G401 (cell line): ENCODE measurements around the gene SNRPN. TPM values are rescaled to one million over a fixed set of nuclear protein-coding genes. Genes with fewer than 3 reads are reported as not detected.
A peak's percentile ranks its signal among the peaks of the same experiment; 100 is the strongest.
"Not testable (repeated sequence)": the region's sequence is repeated elsewhere in the genome, so short reads cannot be mapped to it uniquely, and the experiment has no call there.

Experiments
- DNase-seq: peaks from one replicate; pipeline ENCODE4 v3.0.0-alpha.2; 2015; ENCODE audit warnings: low spot score
- in situ Hi-C: cut with HindIII; loops from 2 replicates; pipeline ENCODE4 v1.10.0; 2016; ENCODE audit warnings: low sequenced_read_pairs, mixed read lengths
- total RNA-seq: library from RNA; depleted of rRNA; stranded (reverse); fragments of >200 nt; shearing (Covaris generic); gene quantifications from 2 replicates; pipeline ENCODE4 v1.2.3, GENCODE V29; 2014; rRNA removed

The SNRPN gene
- total RNA-seq, 1 experiment from 2014 or later: 207 TPM

DNA sequence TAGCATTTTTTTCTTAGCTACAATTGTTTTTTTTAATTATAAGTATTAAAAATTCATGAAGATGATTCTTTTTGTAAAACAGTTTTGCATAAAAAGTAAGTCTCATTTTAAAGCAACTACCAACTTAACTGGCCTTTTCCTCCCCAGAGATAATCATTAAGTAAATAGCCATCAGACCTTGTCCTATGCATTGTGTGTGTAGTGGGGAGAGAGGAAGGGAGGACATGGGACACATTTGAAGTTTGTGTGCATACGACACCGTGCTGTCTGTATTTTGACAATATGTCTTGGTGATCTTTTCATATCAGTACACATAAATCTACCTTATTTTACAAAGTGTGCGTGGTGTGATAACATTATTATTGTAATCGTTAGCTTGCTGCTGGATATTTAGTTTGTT is 8.1 kb downstream of the SNRPN start:
- DNase-seq: no peak
- in situ Hi-C loops: no loop called here

DNA sequence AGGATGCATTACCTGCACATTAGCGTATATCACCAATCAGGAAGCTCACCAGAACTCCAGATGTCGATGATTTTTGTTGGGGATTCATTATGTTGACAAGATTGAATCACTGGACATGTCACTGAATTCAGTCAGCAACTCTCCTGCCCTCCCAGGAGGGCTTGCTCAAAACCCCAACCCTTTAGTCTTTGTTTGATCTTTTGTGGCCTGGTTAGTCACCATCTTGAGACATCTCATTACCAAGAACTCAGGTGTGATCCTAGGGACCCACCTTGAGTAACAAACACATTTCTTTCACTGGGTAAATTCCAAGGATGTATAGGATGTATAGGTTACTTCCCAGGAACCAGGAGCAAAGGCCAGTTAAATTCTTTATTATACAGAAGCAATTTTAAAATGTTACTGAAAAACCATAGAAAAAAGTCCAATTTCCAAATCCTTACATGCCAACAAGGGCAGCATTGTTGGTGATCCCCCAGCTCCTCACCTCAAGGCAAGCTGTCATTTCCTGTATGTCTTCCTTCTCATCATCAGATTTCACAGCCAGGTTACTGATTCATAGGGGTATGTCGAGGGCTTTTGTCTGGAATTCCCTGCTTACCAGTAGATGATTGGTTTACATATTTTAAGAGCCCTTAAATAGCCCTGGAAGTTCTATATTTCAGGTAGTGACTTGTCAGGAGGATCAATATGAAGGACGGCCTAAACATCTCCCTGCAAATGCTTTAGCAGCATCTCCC is 11.7 kb downstream of the SNRPN start:
- in situ Hi-C loops: no loop called here

DNA sequence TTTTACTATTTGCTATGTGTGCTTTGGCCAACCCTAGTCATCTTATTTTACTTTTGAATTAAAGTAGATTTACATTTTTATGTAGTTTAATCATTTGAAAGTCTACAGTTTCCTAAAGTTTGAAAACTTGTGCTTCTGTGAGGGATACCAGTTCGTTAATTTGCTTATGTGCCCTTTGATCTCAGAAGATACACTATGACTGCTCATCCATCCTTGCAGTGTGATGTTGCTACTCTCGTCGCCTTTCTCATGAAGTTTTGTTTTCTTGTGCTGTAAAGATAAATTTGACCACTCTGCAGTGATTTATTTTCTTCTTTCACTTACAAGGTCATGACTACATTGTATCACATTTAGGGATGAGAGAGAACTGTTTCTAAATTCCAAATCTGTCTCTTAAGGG is 16.3 kb downstream of the SNRPN start:
- DNase-seq: no peak
- in situ Hi-C loops: no loop called here

More for the DNA sequence above, 11.7 kb downstream of the SNRPN start:
- no peak for DNase-seq

DNA sequence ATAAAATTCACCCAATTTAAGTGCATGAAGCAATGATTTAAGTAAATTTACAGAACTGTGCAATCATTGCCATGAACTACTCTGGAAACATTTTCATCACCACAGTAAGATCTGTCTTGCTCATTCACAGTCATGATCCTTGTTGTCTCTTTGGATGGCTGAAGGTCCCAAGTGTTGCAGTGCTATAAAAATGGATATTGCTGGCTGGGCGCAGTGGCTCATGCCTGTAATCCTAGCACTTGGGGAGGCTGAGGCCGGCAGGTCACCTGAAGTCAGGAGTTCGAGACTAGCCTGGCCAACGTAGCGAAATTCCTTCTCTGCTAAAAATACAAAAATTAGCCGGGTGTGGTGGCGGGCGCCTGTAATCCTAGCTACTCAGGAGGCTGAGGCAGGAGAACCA is 17.0 kb downstream of the SNRPN start:
- in situ Hi-C loops: no loop called here
- no peak for DNase-seq

DNA sequence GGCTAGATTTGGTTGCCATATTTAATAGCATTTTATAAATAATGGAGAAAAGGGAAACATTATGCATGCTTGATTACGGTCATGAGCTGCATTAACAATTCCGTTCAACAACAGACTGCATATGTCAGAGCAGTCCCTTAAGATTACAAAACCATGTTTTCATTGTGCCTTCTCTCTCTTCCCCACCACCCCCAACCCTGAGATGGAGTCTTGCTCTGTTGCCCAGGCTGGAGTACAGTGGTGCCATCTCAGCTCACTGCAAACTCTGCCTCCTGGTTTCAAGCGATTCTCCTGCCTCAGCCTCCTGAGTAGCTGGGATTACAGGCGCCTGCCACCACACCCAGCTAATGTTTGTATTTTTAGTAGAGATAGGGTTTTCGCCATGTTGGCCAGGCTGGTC is 17.9 kb downstream of the SNRPN start:
- in situ Hi-C loops: not testable (repeated sequence)

DNA sequence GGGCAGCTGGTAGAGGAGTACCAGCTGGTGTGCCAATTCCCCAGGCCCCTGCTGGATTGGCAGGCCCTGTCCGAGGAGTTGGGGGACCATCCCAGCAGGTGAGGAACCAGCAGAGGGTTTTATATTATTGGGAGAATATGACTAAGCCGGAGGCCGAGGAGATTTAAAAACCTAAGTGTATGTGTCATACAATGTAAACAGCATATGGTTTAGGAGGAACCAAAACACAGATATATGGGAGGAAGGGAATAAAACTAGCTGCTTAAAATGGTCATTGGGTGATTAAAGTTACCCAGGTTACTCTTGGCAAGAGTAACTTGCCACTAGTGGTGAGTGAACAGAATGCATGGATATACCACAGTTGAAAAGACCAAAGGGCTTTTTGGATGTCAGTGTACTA is 22.1 kb downstream of the SNRPN start:
- in situ Hi-C loops: no loop called here
- no peak for DNase-seq

More for the DNA sequence above, 17.9 kb downstream of the SNRPN start:
- DNase-seq: not testable (repeated sequence)

DNA sequence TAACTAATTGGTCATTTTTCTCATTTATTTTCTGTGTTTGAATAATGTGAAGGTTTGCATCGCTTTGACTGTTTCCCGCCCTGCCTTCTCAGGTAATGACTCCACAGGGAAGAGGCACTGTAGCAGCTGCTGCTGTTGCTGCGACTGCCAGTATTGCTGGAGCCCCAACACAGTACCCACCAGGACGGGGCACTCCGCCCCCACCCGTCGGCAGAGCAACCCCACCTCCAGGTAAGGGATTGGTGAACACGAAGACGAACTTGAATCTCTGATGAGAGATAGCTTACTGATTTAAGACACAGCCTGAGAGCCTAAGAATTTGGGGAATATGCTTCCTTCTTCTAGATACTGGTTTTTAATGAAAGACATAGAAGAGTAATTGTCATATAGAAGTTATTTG is 22.9 kb downstream of the SNRPN start:
- no peak for DNase-seq
- in situ Hi-C loops: no loop called here

DNA sequence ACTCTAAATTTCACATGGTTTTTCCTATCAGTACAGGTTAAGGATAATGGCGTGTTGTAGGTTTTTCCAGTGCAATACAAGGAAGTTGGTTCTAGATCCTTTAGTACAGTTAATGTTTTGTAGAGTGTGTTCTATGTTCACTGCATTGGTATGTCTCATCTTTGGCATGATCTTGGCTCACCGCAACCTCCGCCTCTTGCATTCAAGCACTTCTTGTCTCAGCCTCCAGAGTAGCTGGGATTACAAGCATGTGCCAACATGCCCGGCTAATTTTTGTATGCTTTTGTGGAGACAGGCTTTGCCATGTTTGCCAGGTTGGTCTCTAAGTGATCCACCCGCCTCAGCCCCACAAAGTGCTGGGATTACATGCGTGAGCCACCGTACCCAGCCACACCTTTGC is 30.4 kb downstream of the SNRPN start:
- in situ Hi-C loops: no loop called here
- peak; percentile 25 for DNase-seq

DNA sequence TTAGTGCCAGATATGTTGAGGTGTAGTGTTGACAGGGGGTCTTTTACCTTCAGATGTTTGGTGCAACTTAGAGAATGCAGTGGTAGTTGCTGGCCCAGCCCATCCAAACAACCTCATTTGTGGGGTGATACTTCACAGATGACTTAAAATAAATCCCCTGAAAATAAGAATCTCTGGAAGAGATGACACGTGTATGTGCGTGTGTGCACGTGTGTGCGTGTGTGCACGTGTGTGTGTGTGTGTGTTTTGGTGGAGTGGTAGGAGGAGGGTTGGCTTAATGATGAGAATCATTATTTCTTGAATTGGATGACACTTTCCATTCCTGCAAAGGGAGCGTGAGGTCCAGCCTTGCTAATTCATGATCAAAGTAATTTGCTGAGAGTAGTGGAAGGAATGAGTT is 31.9 kb downstream of the SNRPN start:
- no peak for DNase-seq
- in situ Hi-C loops: no loop called here

DNA sequence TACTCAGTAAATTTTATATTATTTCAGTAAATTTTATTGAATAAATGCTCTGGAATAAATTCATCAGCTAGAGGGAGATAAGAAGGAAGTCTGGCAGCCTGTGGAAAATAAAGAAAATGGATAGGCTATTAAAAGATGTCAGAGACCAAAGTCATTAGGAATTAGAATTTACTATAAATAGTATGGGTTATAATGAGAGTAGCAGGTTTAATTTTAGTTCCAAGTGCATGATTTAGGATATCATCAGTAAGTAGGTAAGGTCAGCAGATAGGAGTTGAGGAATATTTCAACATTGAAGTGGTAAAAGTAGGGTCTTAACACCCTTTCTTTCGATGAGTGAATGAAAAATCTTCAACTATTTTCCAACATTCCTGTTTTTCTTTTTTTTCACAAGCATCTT is 64.6 kb downstream of the SNRPN start:
- DNase-seq: no peak
- in situ Hi-C loops: no loop called here

DNA sequence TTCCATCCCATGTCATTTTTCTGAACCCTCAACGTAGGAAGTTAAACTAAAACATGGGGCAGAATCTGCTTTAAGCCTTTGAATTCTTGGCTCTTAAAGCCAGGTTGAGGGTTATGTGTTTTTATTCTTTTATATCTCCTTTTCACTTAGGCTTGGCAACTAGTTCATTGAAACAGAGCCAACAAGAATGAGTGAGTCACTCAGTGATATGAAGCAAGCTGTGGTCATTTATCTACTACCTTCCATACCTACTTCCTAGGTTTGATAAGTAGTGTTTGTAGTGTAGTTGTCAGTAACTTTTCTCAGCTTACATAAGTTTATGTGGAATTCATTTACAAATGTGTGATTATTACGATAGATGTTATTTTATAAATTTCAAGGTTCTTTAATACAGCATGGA is 67.4 kb downstream of the SNRPN start:
- DNase-seq: no peak
- in situ Hi-C loops: no loop called here

Other genes starting within 250 kb of the SNRPN start
- gene SNURF, start within 50 bp of the SNRPN start, total RNA-seq: 0.37 TPM in 1 of 2 replicates, not detected in the other